ENCODE results near the gene POLR1C. TPM values are rescaled to one million over a fixed set of nuclear protein-coding genes. Genes with fewer than 3 reads are reported as not detected.
"Not testable (repeated sequence)": the region's sequence is repeated elsewhere in the genome, so short reads cannot be mapped to it uniquely, and the experiment has no call there.

POLR1C gene
- total RNA-seq, 1 donor from 2014 or later: 36.2 TPM

DNA sequence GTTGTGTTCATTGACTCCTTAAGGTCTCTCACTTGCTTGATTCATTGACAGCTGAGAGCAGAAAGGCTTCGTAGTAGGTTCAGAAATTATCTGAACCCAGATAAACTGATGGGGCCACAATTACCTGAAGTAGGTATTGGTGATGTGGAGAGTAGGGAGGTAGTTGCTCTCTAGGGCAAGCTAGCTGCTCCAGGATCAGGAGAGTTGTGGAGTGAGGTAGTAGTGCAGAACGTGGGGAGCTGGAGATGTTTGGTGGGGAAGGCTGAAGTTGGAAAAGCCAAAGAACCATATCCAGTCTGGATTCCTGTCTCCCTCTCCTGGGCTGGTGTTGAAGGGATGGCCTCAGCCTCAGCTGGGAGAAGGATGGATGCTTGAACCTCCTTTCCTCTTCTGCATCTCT, 23.7 kb upstream of the POLR1C start:
- no peak for DNase-seq

- no peak for DNase-seq
Measured at GRCh38 chr6:43493833-43494232, 23.1 kb upstream of the POLR1C start.

DNA sequence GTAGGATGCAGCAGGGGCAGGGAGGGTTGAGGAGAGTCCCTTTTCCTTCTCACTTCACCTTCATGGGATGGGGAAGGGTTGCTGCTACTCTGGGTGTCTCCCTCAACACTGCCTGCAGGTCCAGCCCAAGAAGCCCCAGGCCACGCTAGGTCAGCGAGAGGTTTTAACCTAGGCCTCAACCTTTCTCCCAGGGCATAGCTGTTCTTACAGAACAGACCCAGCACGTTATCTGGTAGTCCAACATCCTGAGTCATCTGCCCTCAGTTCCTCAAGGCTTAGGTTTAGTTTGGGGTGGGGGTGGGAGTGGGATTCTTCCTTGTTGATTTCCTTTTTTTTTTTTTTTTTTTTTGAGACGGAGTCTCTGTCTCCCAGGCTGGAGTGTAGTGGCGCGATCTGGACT, 22.6 kb upstream of the POLR1C start:
- no peak for DNase-seq

- no peak for DNase-seq
Measured at GRCh38 chr6:43494766-43495165, 22.1 kb upstream of the POLR1C start.

- peak; percentile 19 for DNase-seq
Measured at GRCh38 chr6:43495409-43495941, 21.4 kb upstream of the POLR1C start.

DNA sequence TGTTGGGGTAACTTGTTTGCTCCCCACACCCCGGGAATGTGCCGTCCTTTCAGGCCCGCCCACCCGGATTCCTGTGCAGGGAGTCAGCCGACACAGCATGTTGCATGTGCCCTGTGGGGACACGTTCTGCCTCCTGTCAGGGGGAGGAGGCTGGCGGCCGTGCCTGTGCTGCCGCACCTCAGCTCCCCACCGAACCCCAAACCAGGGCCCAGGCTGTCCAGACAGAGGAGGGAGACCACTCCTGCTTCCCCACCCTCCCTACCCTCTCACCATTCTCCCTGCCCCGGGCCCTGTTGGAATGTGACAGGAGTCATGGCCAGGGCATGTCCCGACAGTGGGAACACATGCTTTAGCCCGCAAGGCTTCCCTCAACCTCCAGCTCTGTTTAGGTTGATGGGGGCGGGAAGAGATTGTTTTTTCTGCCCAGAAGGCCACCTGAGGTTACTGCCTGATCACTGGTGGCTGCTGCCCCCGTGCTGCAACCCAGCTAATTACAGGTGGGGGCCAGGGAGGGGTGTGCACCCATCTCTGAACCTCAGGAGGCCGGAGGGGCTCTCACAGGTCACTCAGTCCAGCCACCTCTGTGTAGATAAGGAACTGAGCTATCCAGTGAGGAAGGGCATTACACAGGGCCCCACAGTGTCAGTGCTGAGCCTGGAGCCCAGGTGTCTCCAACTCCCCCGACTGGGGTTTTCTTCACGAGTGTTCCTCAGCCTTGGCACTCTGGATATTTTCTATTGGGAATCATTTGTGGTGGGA, 20.3 kb upstream of the POLR1C start:
- DNase-seq: peak; percentile 65

GRCh38 chr6:43497129-43497396, 19.8 kb upstream of the POLR1C start:
- DNase-seq: no peak

DNA sequence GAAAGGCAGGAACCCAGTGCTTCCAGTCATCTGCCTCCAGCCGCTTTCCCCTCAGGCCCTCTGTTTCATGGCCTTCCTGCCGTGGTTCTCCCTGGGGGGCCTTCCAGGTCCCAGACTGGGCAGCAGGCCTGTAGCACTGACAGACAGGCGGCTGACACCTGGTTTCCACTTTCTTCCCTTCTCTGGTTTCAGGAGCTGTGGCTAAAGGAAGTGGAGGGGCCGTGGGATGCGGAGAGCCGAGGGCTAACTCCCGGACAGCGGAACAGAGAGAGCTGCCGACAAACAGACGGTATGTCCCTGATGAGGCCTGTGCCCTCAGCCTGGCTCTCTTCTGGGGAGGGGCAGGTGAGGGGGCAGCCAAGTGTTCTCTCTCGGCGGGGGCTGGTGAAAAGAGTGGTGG, 19.2 kb upstream of the POLR1C start:
- DNase-seq: no peak

DNA sequence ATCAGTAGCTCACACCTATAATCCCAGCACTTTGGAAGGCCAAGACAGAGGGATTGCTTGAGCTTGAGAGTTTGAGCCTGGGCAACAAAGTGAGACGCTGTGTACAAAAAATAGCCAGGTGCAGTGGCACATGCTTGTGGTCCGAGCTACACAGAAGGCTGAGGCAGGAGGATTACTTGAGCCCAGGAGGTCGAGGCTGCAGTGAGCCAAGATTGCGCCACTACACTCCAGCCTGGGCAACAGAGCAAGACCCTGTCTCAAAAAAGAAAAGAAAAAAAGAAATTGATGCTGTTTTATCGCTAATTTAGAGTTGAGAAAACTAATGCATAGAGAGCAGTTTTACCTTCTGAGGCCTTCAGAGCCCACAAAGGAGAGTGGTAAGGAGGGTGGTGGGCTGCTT, 18.6 kb upstream of the POLR1C start:
- DNase-seq: not testable (repeated sequence)

DNA sequence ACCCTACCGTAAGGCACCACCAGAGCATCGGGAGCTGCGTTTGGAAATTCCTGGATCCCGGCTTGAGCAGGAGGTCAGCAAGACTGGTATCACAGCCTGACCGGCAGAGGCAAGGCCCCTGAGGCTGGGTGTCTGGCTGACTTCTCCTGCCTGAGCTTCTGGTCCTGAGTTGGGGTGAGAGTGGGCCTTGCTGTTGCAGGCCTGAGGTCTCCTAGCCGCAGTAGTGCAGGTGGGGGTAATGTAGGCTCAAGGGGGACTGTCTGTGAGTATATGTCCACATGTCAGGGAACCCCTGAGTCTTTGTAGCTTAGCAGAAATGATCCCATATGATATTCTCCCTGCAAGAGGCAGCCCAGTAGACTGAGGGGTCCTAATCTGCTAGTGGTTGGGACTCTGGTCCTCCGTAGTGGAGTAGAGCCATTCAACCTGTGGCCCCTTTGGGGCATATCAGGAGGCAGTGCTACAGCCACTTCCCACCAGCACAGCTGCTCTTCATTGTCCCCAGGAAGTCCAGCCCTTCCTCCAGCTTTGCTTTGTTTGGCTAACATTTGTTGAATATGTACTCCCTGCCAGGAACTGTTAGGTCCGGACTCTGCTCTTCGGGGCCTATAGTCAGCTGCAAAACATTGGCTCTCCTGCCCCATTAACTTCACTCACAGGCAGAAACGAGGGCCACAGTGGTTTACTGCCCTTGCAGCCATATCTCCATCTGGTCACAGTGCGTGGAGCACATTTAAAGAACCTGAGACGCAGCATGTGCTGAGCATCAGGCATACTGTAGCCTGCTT, 17.7 kb upstream of the POLR1C start:
- DNase-seq: peak; percentile 81

GRCh38 chr6:43500921-43501320, 16.0 kb upstream of the POLR1C start:
- no peak for DNase-seq

DNA sequence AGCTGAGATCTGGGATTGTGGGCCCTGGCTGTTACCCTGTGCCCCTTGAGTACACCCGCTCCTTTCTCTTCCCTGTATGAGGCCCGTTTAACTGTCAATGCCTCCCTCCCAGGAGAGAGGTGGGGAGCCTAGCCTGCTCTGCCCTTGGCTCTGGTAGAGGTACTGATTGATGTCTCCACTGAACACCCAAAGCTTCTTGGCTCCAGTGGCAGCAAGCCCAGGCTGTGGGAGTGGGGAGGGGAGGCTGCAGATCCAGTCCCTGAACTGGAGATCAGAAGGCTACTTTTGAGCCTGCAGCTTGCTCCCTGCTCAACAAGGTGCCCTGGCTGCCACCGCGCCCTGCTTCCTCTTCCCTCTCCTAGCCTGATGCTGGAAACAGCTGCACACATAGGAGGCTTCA, 14.2 kb upstream of the POLR1C start:
- DNase-seq: no peak

DNA sequence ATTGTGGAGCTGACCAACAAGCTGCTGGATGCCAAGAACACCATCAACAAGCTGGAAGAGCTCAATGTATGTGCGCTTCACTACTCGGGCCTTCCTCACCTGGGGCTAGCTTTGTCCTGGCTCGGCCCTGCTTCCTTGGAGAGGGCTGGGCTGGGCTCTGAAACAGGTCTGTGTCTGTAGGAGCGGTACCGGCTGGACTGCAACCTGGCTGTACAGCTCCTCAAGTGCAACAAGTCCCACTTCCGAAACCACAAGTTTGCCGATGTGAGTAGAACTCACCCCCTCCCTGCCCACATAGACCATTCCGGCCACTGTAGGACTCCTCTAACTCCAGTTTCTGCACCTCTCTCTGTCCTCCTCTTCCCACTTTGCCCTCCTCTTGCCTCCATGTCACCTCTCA, 13.4 kb upstream of the POLR1C start:
- no peak for DNase-seq

GRCh38 chr6:43504756-43505593, 11.9 kb upstream of the POLR1C start:
- no peak for DNase-seq

DNA sequence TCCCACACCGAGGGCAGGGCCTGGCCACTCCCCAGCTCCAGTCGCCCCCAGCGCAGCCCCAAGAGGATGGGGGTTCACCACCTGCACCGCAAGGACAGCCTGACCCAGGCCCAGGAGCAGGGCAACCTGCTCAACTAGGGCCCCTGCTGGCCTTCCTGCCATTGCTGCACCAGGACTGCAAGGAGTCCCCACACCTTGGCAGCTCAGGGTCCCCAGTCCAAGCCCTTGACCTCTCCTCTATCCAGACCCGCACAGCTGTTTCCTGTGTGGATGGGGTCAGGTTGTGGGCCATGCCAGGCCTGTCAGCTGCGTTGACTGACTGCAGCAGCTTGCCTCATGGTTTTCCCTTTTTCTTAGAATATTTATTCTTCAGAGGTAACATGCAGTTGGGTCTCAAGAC, 11.2 kb upstream of the POLR1C start:
- peak; percentile 27 for DNase-seq

DNA sequence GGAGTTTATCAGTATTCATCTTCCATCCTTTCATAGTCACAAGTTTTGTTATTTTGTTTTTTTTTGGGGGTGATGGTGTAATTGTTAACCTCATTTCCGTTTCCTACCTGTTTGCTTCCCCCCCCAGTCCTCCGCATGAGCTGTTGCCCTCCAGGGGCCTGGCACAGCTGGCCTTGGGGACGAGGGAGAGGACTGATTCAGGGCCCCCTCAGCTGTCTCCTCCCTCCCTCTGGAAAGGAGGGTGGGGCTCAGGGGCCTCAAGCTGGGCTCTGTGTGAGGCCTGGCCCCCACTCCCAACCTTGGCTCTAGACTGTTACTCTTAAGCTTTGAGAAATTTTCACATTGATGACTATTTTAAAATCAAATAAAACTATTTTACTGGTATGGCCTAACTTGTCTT, 10.7 kb upstream of the POLR1C start:
- DNase-seq: no peak

- DNase-seq: peak; percentile 95
Measured at GRCh38 chr6:43506667-43507471, 10.0 kb upstream of the POLR1C start.

DNA sequence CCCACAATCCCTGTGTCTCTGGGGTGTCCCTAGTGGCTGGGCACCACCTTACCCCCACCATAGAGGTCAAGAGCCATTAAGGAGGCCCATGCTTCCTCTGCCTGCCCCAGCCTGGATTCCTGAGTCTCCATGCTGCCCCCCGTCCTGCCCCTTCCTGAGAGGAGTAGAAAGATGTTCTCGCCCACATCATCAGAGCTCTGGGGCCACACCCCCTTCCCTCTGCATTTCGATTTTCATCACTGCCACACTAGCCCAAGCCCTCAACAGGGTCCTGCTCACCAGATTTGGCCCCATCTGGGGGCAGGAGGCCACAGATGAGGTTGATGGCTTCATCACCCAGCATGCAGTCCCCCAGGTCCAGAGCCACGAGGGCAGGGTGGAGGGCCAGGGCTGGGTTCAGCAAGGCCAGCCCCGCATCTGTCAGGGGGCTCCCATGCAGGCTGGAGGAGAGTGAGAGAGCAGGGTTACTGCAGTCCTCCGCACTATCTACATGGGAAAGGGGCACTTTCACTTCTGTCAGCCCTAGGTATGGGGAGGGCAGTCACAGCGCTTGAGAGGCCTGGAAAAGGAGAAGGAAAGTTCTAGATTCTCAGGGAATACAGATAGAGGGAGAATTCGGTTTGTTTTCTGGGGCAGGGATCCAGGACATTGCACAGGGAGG, 8.3 kb upstream of the POLR1C start:
- no peak for DNase-seq

DNA sequence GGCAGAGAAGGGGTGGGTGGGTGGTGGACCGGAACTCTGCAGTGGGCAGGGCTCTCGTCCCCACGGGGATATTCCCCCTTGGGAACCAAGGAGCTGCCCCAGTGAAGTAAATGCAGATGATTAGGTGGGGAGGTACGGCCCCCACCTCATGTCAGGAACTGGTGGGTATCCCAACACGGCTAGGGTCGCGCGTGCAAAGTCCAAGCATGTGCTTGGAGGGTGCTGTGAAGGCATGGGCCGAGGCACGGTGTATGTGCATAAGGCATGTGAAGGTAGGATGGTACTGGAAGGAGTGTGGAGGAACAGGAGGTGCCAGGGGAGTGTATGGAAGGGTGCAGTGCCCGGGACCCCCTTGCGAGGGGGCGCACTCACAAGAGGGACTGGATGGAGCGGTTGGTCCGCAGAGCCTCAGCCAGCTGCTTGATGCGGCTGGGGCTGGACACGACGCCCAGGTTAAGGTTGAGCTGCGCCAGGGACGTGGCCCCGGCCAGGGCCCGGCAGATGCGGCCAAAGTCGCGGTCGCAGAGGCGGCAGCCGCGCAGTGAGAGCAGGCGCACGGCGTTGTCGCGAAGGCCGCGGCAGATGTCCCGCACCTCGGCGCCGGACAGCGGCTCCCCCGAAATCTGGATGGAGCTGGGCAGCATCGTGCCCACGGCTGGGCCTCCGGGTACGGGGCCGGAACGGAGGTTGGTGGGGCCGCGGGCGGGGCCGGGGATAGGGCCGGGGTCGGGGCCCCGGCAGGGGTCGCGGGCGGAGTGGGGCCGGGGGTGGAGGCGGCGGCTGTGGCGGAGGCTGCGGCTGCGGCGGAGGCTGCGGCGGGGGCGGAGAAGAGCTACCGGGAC, 7.5 kb upstream of the POLR1C start:
- peak; percentile 15 for DNase-seq

DNA sequence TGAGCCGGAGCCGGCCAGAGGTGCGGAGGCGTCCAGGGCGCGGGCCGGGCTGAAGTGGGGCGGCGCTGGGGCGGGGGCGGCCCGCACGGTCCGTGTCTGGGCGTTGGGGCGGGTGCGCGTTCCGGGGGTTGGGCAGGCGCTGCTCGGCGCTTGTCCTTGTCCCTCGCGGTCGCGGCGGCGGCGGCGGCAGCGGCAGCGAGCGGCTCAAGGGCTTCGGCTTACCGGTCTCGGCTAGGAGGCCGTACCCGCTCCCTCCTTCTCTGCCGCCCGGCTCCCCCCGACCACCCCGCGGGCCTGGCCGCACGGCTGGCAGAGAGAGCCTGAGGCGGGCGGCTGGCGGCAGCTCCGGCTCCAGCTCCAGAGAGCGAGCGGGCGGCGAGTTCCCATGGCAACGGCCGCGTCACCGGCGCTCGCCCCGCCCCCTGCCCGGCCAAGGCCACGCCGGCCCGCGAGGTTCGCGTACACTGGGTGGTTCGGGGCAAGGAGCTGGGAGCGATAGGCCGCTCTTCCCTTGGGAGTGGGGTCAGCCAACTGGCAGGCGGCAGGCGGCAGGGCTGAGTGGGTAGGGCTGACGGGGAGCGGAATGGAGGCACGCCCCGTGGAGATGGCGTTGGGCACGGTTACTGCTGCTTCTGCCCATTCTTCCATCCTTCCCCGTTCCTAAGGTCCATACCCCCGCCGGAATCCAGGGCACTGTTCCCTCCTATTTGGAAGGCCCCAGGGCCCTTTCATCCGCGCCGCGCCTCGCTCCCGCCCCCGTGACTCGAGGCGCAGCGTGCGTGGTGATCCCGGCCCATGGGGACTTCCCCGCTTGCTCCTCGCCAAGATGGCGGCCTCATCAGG, 6.7 kb upstream of the POLR1C start, which contains the start of gene LRRC73:
LRRC73 (minus strand) TSS at position 363 of the 843 bp plus-strand sequence. CDS start 561 bp downstream, outside the sequence.
- peak; percentile 87 for DNase-seq

All from dermis blood vessel endothelial cell (primary cell).